RPMI7951 (cell line): ENCODE measurements around the gene SLC25A47. TPM values are rescaled to one million over a fixed set of nuclear protein-coding genes. Genes with fewer than 3 reads are reported as not detected.

ENCODE experiments used
- DNase-seq: peaks from one replicate; pipeline ENCODE4 v3.0.0-alpha.2; 2012; ENCODE audit warnings: low read depth
- total RNA-seq: library from RNA; depleted of rRNA; stranded (reverse); fragments of >200 nt; shearing (Covaris generic); gene quantifications from 2 replicates; pipeline ENCODE4 v1.2.3, GENCODE V29; 2014; rRNA removed

SLC25A47 gene
- total RNA-seq, 1 experiment from 2014 or later: not detected

GRCh38 chr14:100375963-100376735 lies 53.0 kb downstream of the SLC25A47 start, which contains the start of gene WDR25:
Gene WDR25 (plus strand): TSS chr14:100376485.
- peak; percentile 91 for DNase-seq

- peak; percentile 49 for DNase-seq
Measured at GRCh38 chr14:100376751-100377171, 53.6 kb downstream of the SLC25A47 start.

Other genes with a start within 250 kb of the SLC25A47 start
- not detected in 2 replicates for gene DEGS2, start 163.7 kb upstream of the SLC25A47 start, total RNA-seq
- 34.1 and 53.0 TPM in 2 replicates for gene YY1, start 84.2 kb upstream of the SLC25A47 start, total RNA-seq
- 7.7 and 10.9 TPM in 2 replicates for gene SLC25A29, start 16.9 kb upstream of the SLC25A47 start, total RNA-seq
- 7.3 and 8.2 TPM in 2 replicates for gene WDR25, start 53.1 kb downstream of the SLC25A47 start, total RNA-seq